GM21515 (cell line): Measurements from ENCODE around the gene NLN.
"Not testable (repeated sequence)": the region's sequence is repeated elsewhere in the genome, so short reads cannot be mapped to it uniquely, and the experiment has no call there.

Source experiments
- ATAC-seq: cut with Tn5 transposase; IDR thresholded peaks from one replicate; pipeline ENCODE4 v1.9.1; 2021; ENCODE audit not compliant: unreplicated experiment

The NLN gene

DNA sequence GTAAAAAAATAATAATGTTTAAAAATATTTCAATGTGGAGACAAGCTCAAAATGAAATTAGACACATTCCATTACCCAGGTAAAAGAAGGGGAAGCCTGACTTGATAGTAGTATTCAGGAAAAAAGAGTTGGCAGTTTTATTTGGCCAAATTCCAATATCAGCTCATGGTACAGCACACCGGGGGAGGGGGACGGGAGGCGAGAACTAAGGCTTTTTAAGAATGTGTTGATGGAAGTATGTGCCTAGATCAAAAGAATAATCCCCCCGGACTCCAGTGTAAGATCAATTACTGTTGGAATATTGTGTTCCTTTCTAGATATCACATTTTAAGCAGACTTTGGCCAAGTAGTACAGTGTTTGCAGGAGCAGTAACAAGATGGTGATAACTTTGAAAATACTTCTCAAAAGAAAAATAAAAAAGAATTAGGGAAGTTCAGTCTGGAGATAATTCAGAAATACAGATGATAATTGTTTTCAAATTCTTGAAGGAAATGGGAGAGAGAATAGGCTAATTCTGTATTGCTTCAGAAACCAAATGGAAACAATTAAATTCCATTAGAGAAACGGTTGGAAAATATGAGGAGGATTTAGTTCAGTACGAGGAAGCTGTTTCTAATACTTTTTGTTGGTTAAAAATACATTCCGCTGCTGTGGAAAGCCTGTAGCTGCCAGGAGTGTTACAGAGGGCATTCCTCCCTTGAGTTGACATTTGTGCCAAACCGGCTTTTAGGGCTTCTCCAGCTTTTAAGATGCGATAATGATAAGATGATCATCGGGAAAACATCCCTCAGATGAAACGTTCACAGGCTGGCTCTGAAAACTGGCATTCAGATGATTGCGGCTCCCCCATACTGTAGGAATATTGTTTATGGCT is 106.3 kb downstream of the NLN start:
- ATAC-seq, result no peak

DNA sequence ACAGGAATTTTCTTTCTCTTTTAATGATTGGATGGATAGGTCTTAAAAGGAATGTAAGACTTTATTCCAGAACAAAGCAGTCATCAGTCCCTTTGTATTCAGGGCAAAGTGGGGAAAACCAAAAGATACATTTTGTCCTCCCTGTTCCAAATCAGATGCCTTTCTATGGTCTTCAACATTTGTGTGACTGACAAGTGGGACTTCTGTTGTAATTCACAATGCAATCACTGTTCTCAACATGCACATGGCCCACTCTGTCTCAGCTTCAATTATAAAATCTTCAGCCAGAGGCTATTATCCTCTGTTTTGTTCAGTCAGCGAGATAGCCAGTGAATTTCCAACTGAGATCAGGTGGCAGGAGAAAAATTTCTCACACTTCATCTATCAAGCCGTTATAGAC is 108.9 kb downstream of the NLN start:
- ATAC-seq, result no peak

DNA sequence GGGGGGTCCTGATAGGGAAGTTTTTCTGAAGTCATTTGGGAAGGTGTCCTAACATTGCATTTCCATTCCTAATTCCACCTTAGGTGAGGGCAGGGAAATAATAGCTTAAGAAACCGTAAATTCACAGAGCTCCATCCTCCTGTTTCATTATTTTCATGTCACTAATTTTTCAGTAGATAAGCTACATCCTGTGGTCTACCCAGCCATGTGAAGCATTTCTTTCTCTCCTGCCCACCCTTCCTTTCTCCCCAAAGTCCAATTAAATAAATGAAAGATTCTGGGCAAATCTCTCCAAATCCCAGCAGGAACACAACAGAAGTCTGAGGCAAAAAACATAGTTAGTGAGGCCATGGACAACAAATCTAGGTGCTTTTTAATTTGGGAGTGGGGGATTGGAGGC is 109.3 kb downstream of the NLN start:
- ATAC-seq, result no peak

DNA sequence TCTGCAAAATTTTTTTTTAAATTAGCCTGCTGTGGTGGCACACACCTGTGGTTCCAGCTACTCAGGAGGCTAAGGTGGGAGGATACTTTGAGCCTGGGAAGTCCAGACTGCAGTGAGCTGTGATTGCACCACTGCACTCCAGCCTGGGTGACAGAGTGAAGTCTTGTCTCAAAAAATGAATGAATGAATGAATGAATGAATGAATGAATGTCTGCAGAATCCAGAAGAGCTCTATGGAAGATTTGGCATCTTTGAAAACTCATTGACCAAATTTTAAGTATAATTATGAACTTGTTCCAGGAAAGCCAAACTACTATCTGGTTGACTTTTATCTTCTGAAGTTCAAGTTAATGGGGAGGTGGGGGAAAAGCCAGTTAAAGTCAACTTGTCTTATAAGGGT is 110.1 kb downstream of the NLN start:
- ATAC-seq, result no peak

DNA sequence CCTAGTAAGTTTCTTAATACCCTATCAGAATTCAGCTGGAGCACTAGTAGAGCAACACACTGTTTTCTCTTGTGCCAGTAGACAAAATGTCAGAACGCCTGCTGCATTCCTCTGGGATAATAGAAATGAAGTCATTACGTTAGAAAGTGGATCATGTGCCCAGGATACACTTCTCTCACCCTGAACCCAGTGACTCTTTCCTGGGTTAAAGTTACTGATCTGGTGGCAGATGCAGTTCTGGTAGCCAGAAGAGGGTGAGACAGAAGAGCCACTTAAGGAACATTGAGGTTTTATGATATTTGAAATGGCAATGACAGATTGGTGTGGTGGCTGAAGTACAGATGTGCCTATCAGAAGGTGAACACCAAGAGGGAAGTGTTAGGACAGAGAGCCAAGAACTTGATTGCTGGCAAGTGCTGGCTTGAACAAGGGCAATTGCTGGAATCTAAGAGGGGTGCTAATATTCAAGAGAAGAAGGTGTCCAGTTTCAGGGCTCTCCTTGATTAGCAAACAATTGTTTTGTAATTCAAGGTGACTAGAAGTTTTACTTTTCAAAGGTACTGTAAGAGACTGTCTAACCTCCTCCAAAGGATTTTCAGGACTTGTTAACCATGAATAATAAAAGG is 110.7 kb downstream of the NLN start:
- ATAC-seq, result no peak

DNA sequence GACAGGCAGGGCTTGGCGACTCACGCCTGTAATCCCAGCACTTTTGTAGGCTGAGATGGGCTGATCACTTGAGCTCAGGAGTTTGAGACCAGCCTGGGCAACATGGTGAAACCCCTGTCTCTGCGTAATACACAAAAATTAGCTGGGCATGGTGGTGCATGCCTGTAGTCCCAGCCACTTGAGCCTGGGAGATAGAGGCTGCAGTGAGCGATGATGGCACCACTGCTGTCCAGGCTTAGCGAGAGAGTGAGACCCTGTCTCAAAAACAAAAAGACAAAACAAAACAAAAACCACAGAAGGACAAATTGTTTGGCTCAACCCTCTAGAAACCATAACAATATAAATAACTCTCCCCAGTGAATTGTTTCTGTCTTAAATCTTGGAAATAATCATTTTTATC is 111.8 kb downstream of the NLN start:
- no peak for ATAC-seq

DNA sequence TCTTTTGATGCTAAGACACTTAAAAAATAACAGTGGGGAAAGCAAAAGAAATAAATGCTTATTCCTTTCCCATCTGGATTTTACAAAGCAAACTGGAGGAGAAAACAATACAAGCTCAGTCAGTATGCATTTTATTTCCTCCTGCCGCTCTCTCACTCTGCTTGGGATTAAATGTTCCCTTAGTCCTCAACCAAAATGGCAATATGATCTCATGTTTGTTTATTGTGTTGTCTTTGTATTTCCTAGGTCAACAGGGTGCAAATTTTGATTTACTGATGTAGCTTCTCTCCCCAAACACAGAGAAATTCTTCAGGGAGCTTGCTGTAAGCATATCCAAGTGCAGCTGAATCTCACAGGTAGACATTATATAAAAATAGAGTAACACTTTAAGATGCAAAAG is 112.3 kb downstream of the NLN start:
- no peak for ATAC-seq

DNA sequence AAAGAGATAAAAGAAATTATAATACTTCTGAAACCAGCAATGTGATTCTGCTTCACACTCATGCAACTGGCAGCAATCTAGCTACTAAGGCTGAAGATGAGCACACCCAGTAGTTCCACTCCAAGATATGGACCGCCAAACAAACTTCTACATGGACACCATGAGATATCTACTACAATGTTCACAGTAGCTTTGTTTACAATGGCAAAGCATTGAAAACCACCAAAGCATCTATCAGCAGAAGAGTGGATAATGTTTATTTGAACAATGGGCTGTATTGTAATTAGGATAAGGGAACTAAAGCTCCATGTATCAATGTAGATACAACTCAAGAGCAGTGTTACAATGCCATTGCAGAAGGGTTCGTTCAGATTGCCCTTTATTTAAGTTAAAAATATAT is 113.2 kb downstream of the NLN start:
- ATAC-seq, result no peak

DNA sequence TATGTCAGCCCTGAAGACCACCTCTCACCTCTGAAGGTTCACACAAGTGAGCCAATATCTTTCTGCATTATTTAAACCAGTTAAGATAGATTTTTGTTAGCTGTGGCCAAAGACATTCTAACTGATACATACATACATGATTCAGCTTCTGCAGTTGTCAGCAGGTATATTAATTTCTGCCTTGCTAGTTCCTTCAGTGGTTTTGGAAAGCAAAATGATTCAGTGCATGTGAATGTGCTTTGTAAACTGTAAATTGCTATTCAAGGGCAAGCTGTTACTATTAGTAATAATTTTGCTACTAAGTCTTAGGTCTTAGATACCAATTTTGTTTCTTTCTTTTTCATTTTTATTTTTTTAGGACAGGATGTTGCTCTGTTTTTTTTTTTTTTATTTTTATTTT is 115.1 kb downstream of the NLN start:
- no peak for ATAC-seq

DNA sequence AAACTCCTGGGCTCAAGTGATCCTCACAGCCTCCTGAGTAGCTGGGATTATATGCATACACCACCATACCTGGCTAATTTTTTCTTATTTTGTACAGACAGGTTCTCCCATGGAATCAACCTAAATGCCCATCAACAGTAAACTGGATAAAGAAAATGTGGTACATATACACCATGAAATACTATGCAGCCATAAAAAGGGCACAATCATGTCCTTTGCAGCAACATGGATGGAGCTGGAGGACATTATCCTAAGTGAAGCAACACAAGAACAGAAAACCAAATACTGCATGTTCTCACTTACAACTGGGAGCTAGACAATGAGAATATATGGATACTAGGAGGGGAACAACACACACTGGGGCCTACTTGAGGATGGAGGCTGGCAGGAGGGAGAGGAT is 117.2 kb downstream of the NLN start:
- not testable (repeated sequence) for ATAC-seq

DNA sequence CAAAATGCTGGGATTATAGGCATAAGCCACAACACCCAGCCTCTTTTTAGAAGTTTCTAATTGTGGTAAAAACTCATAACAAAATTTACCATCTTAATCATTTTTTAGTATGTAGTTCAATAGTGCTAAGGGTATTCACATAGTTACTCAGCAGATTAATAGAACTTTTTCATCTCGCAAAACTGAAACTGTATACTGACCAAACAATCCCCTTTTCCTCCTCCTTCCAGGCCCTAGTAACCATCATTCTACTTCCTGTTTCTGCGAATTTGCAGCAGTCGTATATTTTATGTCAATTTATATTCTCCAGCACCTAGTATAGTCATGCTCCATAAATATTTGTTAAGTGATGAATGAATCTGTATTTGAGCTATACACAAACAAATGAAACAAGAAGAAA is 118.1 kb downstream of the NLN start:
- no peak for ATAC-seq

DNA sequence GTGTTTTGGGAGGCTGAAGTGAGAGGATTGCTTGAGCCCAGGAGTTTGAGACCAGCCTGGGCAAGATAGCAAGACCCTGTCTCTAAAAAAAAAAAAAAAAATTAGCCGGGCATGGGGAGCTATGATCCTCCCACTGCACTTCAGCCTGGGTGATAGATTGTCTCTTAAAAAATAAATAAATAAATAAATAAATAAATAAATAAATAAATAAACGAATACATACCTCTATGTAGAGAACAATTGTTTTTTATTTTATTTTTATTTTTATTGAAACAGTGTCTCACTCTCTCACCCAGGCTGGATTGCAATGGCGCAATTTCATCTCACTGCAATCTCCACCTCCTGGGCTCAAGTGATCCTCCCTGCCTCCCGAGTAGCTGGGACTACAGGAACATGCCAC is 122.8 kb downstream of the NLN start:
- ATAC-seq, result not testable (repeated sequence)

DNA sequence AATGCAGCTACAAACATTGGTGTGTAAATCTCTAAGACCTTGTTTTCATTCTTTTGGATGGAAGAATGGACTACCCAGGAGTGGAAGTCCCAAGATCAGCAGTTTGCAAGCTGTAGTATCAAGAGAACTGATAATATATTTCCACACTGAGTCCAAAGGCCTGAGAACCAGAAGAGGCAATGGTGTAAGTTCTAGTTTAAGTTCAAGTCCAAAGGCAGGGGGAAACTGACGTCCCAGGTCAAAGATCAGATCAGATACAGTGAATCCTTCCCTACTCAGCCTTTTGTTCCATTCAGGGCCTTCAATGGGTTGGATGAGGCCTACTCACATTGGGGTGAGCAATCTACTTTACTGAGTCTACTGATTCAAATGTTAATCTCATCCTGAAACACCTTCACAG is 124.1 kb downstream of the NLN start:
- ATAC-seq, result no peak

DNA sequence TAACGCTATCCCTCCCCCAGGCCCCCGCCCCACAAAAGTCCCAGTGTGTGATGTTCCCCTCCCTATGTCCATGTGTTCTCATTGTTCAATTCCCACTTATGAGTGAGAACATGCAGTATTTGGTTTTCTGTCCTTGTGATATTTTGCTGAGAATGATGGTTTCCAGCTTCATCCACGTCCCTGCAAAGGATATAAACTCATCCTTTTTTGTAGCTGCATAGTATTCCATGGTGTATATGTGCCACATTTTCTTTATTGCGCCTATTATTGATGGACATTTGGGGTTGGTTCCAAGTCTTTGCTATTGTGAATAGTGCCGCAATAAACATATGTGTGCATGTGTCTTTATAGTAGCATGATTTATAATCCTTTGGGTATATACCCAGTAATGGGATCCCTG is 125.0 kb downstream of the NLN start:
- not testable (repeated sequence) for ATAC-seq

DNA sequence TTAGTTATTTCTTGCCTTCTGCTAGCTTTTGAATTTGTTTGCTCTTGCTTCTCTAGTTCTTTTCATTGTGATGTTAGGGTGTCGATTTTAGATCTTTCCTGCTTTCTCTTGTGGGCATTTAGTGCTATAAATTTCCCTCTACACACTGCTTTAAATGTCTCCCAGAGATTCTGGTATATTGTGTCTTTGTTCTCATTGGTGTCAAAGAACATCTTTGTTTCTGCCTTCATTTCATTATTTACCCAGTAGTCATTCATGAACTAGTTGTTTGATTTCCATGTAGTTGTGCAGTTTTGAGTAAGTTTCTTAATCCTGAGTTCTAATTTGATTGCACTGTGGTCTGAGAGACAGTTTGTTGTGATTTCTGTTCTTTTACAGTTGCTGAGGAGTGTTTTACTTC is 127.9 kb downstream of the NLN start:
- not testable (repeated sequence) for ATAC-seq

DNA sequence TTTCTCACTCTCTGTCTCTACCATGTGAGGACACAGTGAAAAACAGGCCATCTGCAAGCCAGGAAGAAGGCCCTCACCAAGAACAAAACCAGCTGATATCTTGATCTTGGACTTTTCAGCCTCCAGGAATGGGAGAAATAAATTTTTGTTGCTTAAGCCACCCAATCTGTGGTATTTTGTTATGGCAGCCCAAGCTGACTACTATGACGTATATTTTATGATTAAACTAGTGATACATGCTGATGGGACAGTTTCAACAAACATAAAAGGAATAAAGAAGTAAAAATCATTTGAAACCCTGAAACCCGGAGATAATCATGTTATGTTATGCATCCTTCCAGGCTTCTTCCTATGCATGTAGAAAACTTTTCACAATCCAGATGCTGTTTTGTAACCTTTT is 132.9 kb downstream of the NLN start:
- no peak for ATAC-seq

DNA sequence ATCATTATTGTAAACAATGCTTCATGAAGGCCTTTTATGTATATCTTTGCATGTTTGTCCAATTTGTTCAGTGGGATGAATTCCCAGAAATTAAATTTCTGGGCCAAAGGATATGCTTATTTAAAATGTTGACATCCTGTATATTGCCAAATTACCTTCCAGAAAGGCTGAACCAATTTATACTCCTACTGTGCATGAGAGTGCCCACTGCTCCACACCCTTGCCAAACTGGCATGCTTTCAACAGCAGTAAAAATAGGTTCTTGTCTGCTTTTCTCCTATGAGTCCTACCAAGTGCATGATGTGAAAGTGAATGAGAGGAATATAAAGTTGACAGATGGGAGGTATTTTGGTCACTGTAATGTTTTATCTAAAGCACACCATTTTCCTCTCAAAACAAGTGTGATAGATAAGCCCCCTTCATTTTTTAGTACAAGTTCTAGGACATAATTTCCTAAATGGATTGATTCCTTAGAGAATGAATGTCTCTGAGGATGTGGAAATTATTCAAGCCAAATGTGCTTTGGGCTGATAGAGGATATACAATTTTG is 133.8 kb downstream of the NLN start:
- ATAC-seq, result no peak

DNA sequence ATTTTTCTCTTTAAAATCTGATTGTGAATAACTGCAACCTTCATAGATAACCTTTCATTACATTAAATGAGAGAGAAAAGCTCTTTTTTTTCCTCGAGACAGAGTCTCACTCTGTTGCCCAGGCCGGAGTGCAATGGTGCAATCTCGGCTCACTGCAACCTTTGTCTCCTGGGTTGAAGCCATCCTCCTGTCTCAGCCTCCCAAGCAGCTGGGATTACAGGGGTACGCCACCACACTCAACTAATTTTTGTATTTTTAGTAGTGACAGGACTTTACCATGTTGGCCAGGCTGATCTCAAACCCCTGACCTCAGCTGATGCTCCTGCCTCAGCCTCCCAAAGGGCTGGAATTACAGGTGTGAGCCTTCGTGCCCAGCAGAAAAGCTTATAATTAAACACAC is 134.5 kb downstream of the NLN start:
- ATAC-seq, result no peak

DNA sequence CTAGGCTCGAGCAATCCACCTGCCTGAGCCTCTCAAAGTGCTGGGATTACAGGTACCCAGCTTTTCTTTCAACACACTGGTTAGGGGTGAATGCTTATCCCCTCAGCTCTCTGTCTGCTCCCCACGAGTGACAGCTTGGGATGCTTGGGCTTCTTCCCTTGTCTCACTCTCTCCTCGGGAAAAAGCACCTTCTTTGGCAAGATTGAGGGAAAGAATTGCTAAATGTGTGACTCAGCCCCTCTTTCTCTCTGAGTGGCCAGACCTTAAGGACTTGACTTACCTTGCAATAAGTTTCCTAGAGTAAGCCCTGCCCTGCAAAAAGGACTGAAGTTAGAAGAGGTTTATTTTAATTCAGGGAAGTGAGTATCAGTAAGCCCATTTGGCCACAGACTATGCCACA is 136.3 kb downstream of the NLN start:
- ATAC-seq, result no peak

DNA sequence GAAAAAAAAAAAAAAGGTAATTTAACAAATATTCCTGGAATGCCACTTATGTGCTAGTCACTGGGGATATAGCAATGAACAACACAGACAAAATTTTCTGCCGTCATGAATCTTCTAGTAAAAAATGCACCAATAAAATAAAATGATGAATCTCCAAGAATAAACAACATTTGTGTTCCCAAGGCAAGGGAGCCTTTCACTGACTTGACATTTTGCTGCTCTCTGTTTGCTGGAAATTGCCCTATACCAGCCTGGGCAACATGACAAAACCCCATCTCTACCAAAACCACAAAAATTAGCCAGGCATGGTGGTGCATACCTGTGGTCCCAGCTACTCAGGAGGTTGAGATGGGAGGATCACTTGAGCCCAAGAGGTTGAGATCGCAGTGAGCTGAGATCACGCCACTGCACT is 139.8 kb downstream of the NLN start:
- no peak for ATAC-seq

DNA sequence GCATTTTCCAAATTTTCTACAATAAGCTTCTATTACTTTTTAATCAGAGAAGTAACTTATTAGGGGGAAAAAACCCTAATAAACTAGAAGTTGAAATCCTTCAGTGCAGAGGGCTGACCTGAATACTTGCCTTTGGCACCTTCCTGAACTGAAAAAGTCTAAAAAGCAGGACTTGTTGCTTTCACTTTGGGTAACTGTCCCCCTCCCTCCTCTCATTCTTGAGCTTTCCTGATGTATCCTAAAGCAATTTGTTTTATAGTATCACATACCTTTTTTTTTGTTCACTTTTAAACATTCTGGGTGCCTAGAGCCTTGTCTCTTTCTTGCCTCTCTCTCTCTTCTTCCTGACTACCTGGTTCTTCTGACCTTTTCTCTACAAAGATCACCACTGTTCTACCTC is 140.4 kb downstream of the NLN start:
- no peak for ATAC-seq

DNA sequence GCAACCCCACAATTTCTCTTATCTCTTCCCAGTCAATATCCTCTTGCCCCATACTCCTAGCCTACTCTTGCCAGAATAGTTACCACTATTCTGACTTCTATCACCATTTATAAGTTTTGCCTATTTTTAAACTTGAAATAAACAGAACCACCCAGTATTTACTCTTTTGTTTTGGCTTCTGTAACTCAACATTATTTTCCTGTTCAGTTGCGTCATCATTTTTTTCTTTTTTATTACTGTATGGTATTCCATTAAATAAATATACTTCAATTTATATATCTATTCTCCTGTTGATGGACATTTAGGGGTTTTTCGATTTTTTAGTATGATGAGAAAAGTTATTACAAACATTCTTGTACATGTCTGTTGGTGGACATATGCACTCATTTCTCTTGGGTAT is 141.7 kb downstream of the NLN start:
- no peak for ATAC-seq
